GM12864 (cell line): ENCODE results near the gene ABHD10.

Experiments
- DNase-seq: peaks from one replicate; pipeline ENCODE4 v3.0.0-alpha.2; 2011; ENCODE audit warnings: low read depth
- H3K4me3 ChIP-seq: 2 replicates; pipeline ENCODE4 v1.5.1; 2011; ENCODE audit warnings: mild to moderate bottlenecking, low read depth, low read length, control low read depth
- CTCF ChIP-seq: IDR thresholded peaks from 2 replicates; pipeline ENCODE4 v1.5.1; 2011; ENCODE audit warnings: low read depth, mild to moderate bottlenecking, moderate library complexity, low read length, control low read depth, inconsistent platforms; ENCODE audit errors: missing control alignments

Gene ABHD10

GRCh38 chr3:111981457-111981763 is 2.6 kb downstream of the ABHD10 start:
- TF ChIP-seq CTCF = no peak
- H3K4me3 ChIP-seq = no peak overlapping the region
- DNase-seq = no peak

- no peak overlapping the region for H3K4me3 ChIP-seq
- TF ChIP-seq CTCF = no peak
- DNase-seq = no peak
Measured at GRCh38 chr3:111984636-111985298, 5.9 kb downstream of the ABHD10 start.

GRCh38 chr3:111986800-111987199 is 8.0 kb downstream of the ABHD10 start:
- H3K4me3 ChIP-seq = no peak overlapping the region
- no peak for TF ChIP-seq CTCF
- DNase-seq = no peak

GRCh38 chr3:111989061-111989678 is 10.3 kb downstream of the ABHD10 start:
- peak; percentile 22 for DNase-seq
- H3K4me3 ChIP-seq = no peak overlapping the region
- TF ChIP-seq CTCF = peak; percentile 71

- no peak for TF ChIP-seq CTCF
- DNase-seq = no peak
- no peak overlapping the region for H3K4me3 ChIP-seq
Measured at GRCh38 chr3:111993038-111993437, 14.2 kb downstream of the ABHD10 start.

GRCh38 chr3:111998636-111999483 is 20.0 kb downstream of the ABHD10 start, which contains the start of gene TAGLN3:
TAGLN3 (plus strand) TSS chr3:111998922; CDS start chr3:111999423, 501 bp downstream.
- peak within 1 kb of the TSS; percentile 11; the same call in 1 of the 2 replicates for H3K4me3 ChIP-seq
- no peak for TF ChIP-seq CTCF
- DNase-seq = no peak
